GM12878 (cell line): ENCODE measurements around the gene TRPM7. TPM values are rescaled to one million over a fixed set of nuclear protein-coding genes. Genes with fewer than 3 reads are reported as not detected.
A peak's percentile ranks its signal among the peaks of the same experiment; 100 is the strongest.
"Not testable (repeated sequence)": the region's sequence is repeated elsewhere in the genome, so short reads cannot be mapped to it uniquely, and the experiment has no call there.

Experiments used
- ATAC-seq: fragments of 200-7000 bp; cut with Tn5 transposase; 3 replicates; pipeline ENCODE4 v1.9.1; 2020; ENCODE audit warnings: mild to moderate bottlenecking, moderate library complexity
- BruUV-seq: library from RNA; stranded (reverse); fragments of 400-500 nt; replicated peaks from 2 replicates; lab custom pipeline; 2021; lab: Mats Ljungman, UMichigan
- CTCF ChIA-PET: fragments of 300-600 bp; sonication (Branson Sonifier 250); formaldehyde crosslinking; extraction: SDS; loops from one replicate; lab custom pipeline; 2021; ENCODE audit warnings: inconsistent platforms; lab: Yijun Ruan, JAX
- POLR2A ChIA-PET: fragments of 350-600 bp; formaldehyde crosslinking; extraction: SDS; loops from one replicate; lab custom pipeline; 2021; ENCODE audit warnings: inconsistent platforms; lab: Charles Lee
- RAD21 ChIA-PET: fragments of 300-600 bp; sonication (Branson Sonifier 250); formaldehyde crosslinking; loops from one replicate; lab custom pipeline; 2023; ENCODE audit warnings: antibody characterized with exemption; ENCODE audit not compliant: unreplicated experiment; lab: Charles Lee
- SMC1A ChIA-PET: fragments of 300-600 bp; sonication (Branson Sonifier 250); formaldehyde crosslinking; loops from one replicate; lab custom pipeline; 2023; ENCODE audit not compliant: unreplicated experiment, uncharacterized antibody; lab: Charles Lee
- DNase-seq: peaks from one replicate; pipeline ENCODE4 v3.0.0-alpha.2; 2011; ENCODE audit warnings: low read depth, low spot score
- FAIRE-seq: peaks from 3 replicates; lab custom pipeline; 2011; peaks lifted over from hg19 to GRCh38; lab: Jason Lieb, UNC
- H2AFZ ChIP-seq: 2 replicates; pipeline ENCODE4 v1.6.0; 2011; ENCODE audit warnings: low read depth, low read length, control low read depth; ENCODE audit not compliant: control insufficient read depth
- H3K27ac ChIP-seq: 2 replicates; pipeline ENCODE4 v1.5.1; 2011; ENCODE audit warnings: control low read depth; ENCODE audit not compliant: control insufficient read depth, insufficient read depth
- H3K27me3 ChIP-seq, 2 experiments: replicated peaks in 1 of 2; 2 replicates each; pipeline versions ENCODE4 v1.6.0 to v1.6.1; 2011; ENCODE audit warnings: low read length in 1 of 2; ENCODE audit not compliant: control insufficient read depth in 2 of 2, insufficient read depth in 2 of 2
- H3K36me3 ChIP-seq, 2 experiments: 2 replicates each; pipeline ENCODE4 v1.5.1; 2011; ENCODE audit warnings: low read length in 1 of 2; ENCODE audit not compliant: control insufficient read depth in 2 of 2, insufficient read depth in 2 of 2
- H3K4me1 ChIP-seq: 2 replicates; pipeline ENCODE4 v1.6.1; 2011; ENCODE audit warnings: mild to moderate bottlenecking, low read length, moderate library complexity, mixed read lengths; ENCODE audit not compliant: control insufficient read depth, insufficient read depth
- H3K4me2 ChIP-seq: 2 replicates; pipeline ENCODE4 v1.6.0; 2011; ENCODE audit warnings: control low read depth; ENCODE audit not compliant: control insufficient read depth, insufficient read depth
- H3K4me3 ChIP-seq: fragments of 200-600 bp; sonication (generic); 2 replicates; pipeline ENCODE4 v1.5.1; 2016
- H3K79me2 ChIP-seq: 2 replicates; pipeline ENCODE4 v1.6.0; 2011; ENCODE audit warnings: low read length; ENCODE audit not compliant: control insufficient read depth, insufficient read depth
- H3K9ac ChIP-seq: 2 replicates; pipeline ENCODE4 v1.8.0; 2011; ENCODE audit warnings: low read length, control low read depth, mixed read lengths; ENCODE audit not compliant: control insufficient read depth, insufficient read depth
- H3K9me3 ChIP-seq: replicated peaks from 3 replicates; pipeline ENCODE4 v1.5.1; 2011; ENCODE audit warnings: mild to moderate bottlenecking, low read length; ENCODE audit not compliant: control insufficient read depth, insufficient read depth
- H4K20me1 ChIP-seq: 2 replicates; pipeline ENCODE4 v1.6.0; 2011; ENCODE audit not compliant: control insufficient read depth, insufficient read depth
- ATF3 ChIP-seq: IDR thresholded peaks from 2 replicates; pipeline ENCODE4 v1.6.1; 2011; ENCODE audit warnings: low read depth, mild to moderate bottlenecking, low read length, moderate library complexity, borderline replicate concordance; ENCODE audit errors: extremely low read depth
- LARP7 ChIP-seq: fragments of 450-650 bp; IDR thresholded peaks from 2 replicates; pipeline ENCODE4 v1.6.1; 2017; ENCODE audit warnings: mild to moderate bottlenecking
- MTA3 ChIP-seq: IDR thresholded peaks from 2 replicates; pipeline ENCODE4 v1.6.1; 2012; ENCODE audit warnings: low read length, inconsistent platforms, borderline replicate concordance
- NR2C2 ChIP-seq: IDR thresholded peaks from 2 replicates; pipeline ENCODE4 v1.6.1; 2011; ENCODE audit warnings: borderline replicate concordance, low read depth; ENCODE audit not compliant: control insufficient read depth, insufficient read length
- SRF ChIP-seq, 2 experiments: IDR thresholded peaks; 2 replicates each; pipeline ENCODE4 v1.6.1; 2011; ENCODE audit warnings: low read depth in 2 of 2, low read length in 2 of 2, mild to moderate bottlenecking in 1 of 2, moderate library complexity in 1 of 2
- TCF3 ChIP-seq: IDR thresholded peaks from 2 replicates; pipeline ENCODE4 v1.6.1; 2012; ENCODE audit warnings: low read depth, mild to moderate bottlenecking, low read length, borderline replicate concordance; ENCODE audit not compliant: insufficient read depth
- YY1 ChIP-seq: IDR thresholded peaks from 2 replicates; pipeline ENCODE4 v1.6.1; 2011; ENCODE audit warnings: low read depth, mild to moderate bottlenecking, low read length
- ZBED1 ChIP-seq: IDR thresholded peaks from 2 replicates; pipeline ENCODE4 v1.6.1; 2016; ENCODE audit warnings: borderline replicate concordance
- WGBS: methylation state at CpG from one replicate; pipeline ENCODE4 v1.1.6; 2016; ENCODE audit warnings: low lambda C conversion rate; ENCODE audit not compliant: insufficient replicate concordance, insufficient coverage; ENCODE audit errors: missing lambda C conversion rate; 5-methylcytosine and 5-hydroxymethylcytosine counted together
- in situ Hi-C: fragments of 300-500 bp; cut with MboI; formaldehyde crosslinking; loops from 9 replicates; pipeline ENCODE4 v1.14.3; 2018; ENCODE audit warnings: mixed read lengths
- intact Hi-C: fragments of 100-400 bp; cut with micrococcal nuclease; formaldehyde crosslinking; loops from one replicate; pipeline ENCODE4 v1.14.2; 2022; ENCODE audit not compliant: unreplicated experiment
- polyA plus RNA-seq, 11 experiments: library from polyadenylated mRNA; depleted of rRNA in 4 of 11; unstranded in 6 of 11; stranded (reverse) in 5 of 11; fragments of >200 nt; fragmentation: Nextera tagmentation in 4 of 11; fragmentation: Illumina TruSeq in 1 of 11; extraction: Ambion mirVana in 4 of 11; extraction: Trizol in 1 of 11; gene quantifications; 1 replicate in 1 of 11; 2 replicates in 10 of 11; pipeline versions ENCODE4 v1.2.1 to v1.2.3, GENCODE V29; 2011 to 2016; ENCODE audit warnings: inconsistent platforms in 2 of 11, missing spikeins in 2 of 11, low read depth in 1 of 11
- total RNA-seq, 4 experiments: library from RNA; depleted of rRNA in 3 of 4; stranded (reverse); fragments of >200 nt in 3 of 4; fragmentation: Illumina TruSeq in 1 of 4; extraction: Trizol in 1 of 4; gene quantifications; 2 replicates each; pipeline versions ENCODE4 v1.2.1 to v1.2.3, GENCODE V29; 2013 to 2021

The TRPM7 gene
- total and polyA plus RNA-seq, 10 of the 15 experiments (the other 5 are each of a cell fraction or from before 2014, with no cell fraction given): 4.5 to 49.7 (median 22.5) TPM

DNA sequence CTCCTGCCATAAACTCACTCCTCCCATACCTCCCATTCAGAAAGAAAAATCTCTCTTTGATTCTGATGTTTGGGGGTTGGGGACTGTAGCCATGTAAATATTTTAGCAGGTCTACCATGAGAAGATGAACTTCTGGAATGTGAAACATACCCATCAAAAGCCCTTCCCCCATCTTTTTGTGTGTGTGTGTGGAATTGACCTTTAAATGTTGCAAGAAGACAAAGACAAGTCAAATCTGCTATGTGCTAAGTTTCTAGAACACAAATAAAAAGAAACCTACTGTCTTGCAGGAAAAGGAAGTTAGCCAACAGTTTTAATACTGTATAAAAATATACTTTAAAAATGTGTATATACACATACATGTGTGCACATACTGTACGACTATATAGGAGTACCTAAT lies 110.4 kb downstream of the TRPM7 start (continued):
- no peak for TF ChIP-seq ATF3
- no peak for TF ChIP-seq NR2C2
- no peak for TF ChIP-seq SRF (IDR thresholded peaks at IDR 0.05; ENCODE audit: low read depth in 2 of 2, low read length in 2 of 2)
- TF ChIP-seq, all 136 proteins: peak for 0

GRCh38 chr15:50573842-50574241 lies 112.8 kb downstream of the TRPM7 start:
- CTCF ChIA-PET: interaction anchor here (0.9 to 1.7 kb wide), 3 partner anchors 9 to 302 kb away, joined by 3 to 4 read pairs (median 3); no protein-coding TSS in a partner anchor
- H3K79me2 ChIP-seq, ATAC-seq, POLR2A ChIA-PET, H2AFZ ChIP-seq, H3K4me2 ChIP-seq, RAD21 ChIA-PET, in situ Hi-C loops, H3K27ac ChIP-seq, H3K9ac ChIP-seq, H4K20me1 ChIP-seq, H3K4me3 ChIP-seq, DNase-seq, BruUV-seq, FAIRE-seq, H3K27me3 ChIP-seq, intact Hi-C loops, H3K4me1 ChIP-seq, H3K9me3 ChIP-seq: not testable (repeated sequence)
- H3K36me3 ChIP-seq: peaks cover 3 to 26% of the 10 kb centered on the region in 2 experiments; a peak in 3 of 4 replicates
- 98% methylated on average over 4 of the region's 5 CpGs for WGBS
- SMC1A ChIA-PET: interaction anchor here (0.6 to 1.0 kb wide), 2 partner anchors 162 to 302 kb away, joined by 3 read pairs; no protein-coding TSS in a partner anchor

DNA sequence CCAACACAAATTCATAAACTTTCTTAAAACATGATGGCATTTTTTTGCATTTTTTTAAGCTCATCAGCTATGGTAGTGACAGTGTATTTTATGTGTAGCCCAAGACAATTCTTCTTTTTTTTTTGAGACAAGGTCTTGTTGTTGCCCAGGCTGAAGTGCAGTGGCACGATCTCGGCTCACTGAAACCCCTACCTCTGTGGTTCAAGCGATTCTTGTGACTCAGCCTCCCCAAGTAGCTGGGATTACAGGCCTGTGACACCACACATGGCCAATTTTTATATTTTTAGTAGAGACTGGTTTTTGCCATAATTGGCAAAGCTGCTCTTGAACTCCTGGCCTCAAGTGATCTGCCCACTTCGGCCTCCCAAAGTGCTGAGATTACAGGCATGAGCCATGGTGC lies 122.8 kb downstream of the TRPM7 start:
- ATAC-seq (no peak), FAIRE-seq (peak; percentile 31), DNase-seq (no peak)
- Histone ChIP-seq H3K4me1 (no peaks in the 10 kb centered on the region), H2AFZ (no peak overlapping the region), H3K9ac (no peak overlapping the region), H3K9me3 (no peaks in the 10 kb centered on the region), H3K27me3 (no peaks in the 10 kb centered on the region), H3K36me3 (peaks cover 0 to 22% of the 10 kb centered on the region in 2 experiments; a peak in 3 of 4 replicates), H3K4me2 (no peak overlapping the region), H4K20me1 (no peaks in the 10 kb centered on the region), H3K27ac (no peak overlapping the region), H3K79me2 (no peaks in the 10 kb centered on the region), H3K4me3 (no peak overlapping the region)
- ChIA-PET SMC1A (interaction anchor here (1.2 kb wide), 1 partner anchor 18 kb away, joined by 3 read pairs; no protein-coding TSS in a partner anchor), RAD21 (no interaction called here), CTCF (interaction anchor here (1.1 kb wide), 1 partner anchor 112 kb away, joined by 3 read pairs; no protein-coding TSS in a partner anchor), POLR2A (interaction anchor here (0.5 kb wide), 1 partner anchor 114 kb away, joined by 9 read pairs; no protein-coding TSS in a partner anchor)
- no TSS peak for BruUV-seq
- TF ChIP-seq LARP7 (no peak), TCF3 (no peak), YY1 (no peak), ZBED1 (no peak), MTA3 (no peak)
- in situ Hi-C loops (no loop called here), intact Hi-C loops (no loop called here)
- WGBS: 100% methylated on average over 4 of the region's 4 CpGs
